SU-DHL-6 (cell line): ENCODE results near the gene RPTOR.

ENCODE experiments used
- H2AFZ ChIP-seq: fragments of 200-600 bp; sonication (generic); 2 replicates; pipeline ENCODE4 v1.6.1; 2014; ENCODE audit warnings: low read depth, mild to moderate bottlenecking, moderate library complexity, mixed read lengths, antibody characterized with exemption, low read length; ENCODE audit not compliant: severe bottlenecking
- H3F3A ChIP-seq: fragments of 200-600 bp; shearing (Covaris generic); 2 replicates; pipeline ENCODE4 v1.6.0; 2016; ENCODE audit warnings: antibody characterized with exemption, mild to moderate bottlenecking; ENCODE audit not compliant: insufficient read depth
- H3K27ac ChIP-seq: fragments of 200-600 bp; sonication (generic); 2 replicates; pipeline ENCODE4 v1.5.1; 2016; ENCODE audit warnings: low read depth, mild to moderate bottlenecking, low read length, moderate library complexity, mixed read lengths
- H3K27me3 ChIP-seq: fragments of 200-600 bp; sonication (generic), shearing (Covaris generic); 2 replicates; pipeline ENCODE4 v1.6.0; 2014; ENCODE audit warnings: mild to moderate bottlenecking, low read length
- H3K36me3 ChIP-seq: fragments of 200-600 bp; sonication (generic); 2 replicates; pipeline ENCODE4 v1.6.1; 2014; ENCODE audit warnings: mild to moderate bottlenecking, low read length, mixed read lengths
- H3K4me2 ChIP-seq: fragments of 300-600, 200-600 bp; shearing (Covaris generic), sonication (generic); 2 replicates; pipeline ENCODE4 v1.6.0; 2014; ENCODE audit warnings: low read length, low read depth, mild to moderate bottlenecking; ENCODE audit not compliant: poor library complexity, severe bottlenecking
- H3K4me3 ChIP-seq: fragments of 200-600 bp; sonication (generic); 2 replicates; pipeline ENCODE4 v1.5.1; 2014; ENCODE audit warnings: antibody characterized with exemption, low read length, mild to moderate bottlenecking, mixed read lengths; ENCODE audit not compliant: insufficient read depth, poor library complexity, severe bottlenecking
- H3K79me2 ChIP-seq: fragments of 200-600 bp; sonication (generic); 2 replicates; pipeline ENCODE4 v1.6.1; 2014; ENCODE audit warnings: mild to moderate bottlenecking, low read length, moderate library complexity; ENCODE audit not compliant: insufficient read depth
- H3K9ac ChIP-seq: fragments of 200-600 bp; sonication (generic); 2 replicates; pipeline ENCODE4 v1.7.0; 2014; ENCODE audit warnings: mild to moderate bottlenecking, low read length
- H3K9me2 ChIP-seq: fragments of 200-600 bp; sonication (generic); replicated peaks from 2 replicates; pipeline ENCODE4 v1.6.1; 2014; ENCODE audit warnings: low read length; ENCODE audit not compliant: insufficient read depth
- H3K9me3 ChIP-seq: fragments of 200-600 bp; sonication (generic); 2 replicates; pipeline ENCODE4 v1.6.1; 2014; ENCODE audit warnings: low read length, mixed read lengths; ENCODE audit not compliant: insufficient read depth
- H4K20me1 ChIP-seq: fragments of 200-600 bp; sonication (generic); 2 replicates; pipeline ENCODE4 v1.6.1; 2014; ENCODE audit warnings: low read depth, mild to moderate bottlenecking, antibody characterized with exemption, low read length, moderate library complexity, mixed read lengths
- EZH2phosphoT487 ChIP-seq: fragments of 200-600 bp; sonication (generic), shearing (Covaris generic); conservative IDR thresholded peaks from 2 replicates; pipeline ENCODE4 v1.6.1; 2018; ENCODE audit warnings: mild to moderate bottlenecking, antibody characterized with exemption, low read length, moderate library complexity, mixed read lengths
- TF ChIP-seq, protein P1 (sequence below): fragments of 200-600 bp; sonication (generic); IDR thresholded peaks from one replicate; pipeline ENCODE4 v1.5.1; 2017; ENCODE audit warnings: antibody characterized with exemption, mild to moderate bottlenecking, low read length, moderate library complexity; ENCODE audit not compliant: insufficient read depth, poor library complexity, severe bottlenecking

RPTOR gene

DNA sequence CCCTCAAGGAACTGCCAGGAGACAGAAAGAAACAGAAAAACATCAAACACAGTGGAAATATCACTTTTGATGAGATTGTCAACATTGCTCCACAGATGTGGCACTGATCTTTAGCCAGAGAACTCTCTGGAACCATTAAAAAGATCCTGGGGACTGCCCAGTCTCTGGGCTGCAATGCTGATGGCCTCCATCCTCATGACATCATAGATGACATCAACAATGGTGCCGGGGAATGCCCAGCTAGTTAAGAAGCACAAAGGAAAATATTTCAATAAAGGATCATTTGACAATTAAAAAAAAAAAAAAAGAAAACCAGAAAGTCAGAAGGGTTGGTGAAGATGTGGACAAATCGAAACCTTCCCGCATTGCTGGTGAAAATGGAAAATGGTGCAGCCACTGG, 432.1 kb downstream of the RPTOR start:
- Histone ChIP-seq H2AFZ (no peak overlapping the region), H3K79me2 (no peaks in the 10 kb centered on the region), H3K9me2 (no peaks in the 10 kb centered on the region)

DNA sequence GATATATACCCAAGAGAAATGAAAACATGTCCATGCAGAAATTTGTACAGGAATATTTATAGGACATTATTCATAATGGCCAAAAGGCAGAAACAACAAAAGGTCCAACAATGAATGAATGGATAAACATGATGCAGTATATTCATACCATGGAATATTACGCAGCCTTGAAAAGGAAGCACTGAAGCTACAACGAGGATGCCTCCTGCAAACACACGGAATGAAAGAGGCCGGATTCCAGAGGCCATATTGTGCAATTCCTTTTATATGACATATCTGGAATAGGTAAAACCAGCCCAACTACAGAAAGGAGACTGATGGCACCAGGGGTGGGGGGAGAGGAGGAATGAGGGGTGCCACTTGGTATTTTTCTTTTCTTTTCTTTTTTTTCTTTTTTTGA, 432.5 kb downstream of the RPTOR start:
- Histone ChIP-seq H4K20me1 (no peaks in the 10 kb centered on the region), H3K79me2 (no peaks in the 10 kb centered on the region), H3K9me2 (no peaks in the 10 kb centered on the region), H3K27ac (no peak overlapping the region), H3F3A (no peaks in the 10 kb centered on the region), H3K27me3 (no peaks in the 10 kb centered on the region), H3K4me2 (no peak overlapping the region), H3K9me3 (no peaks in the 10 kb centered on the region), H3K36me3 (no peaks in the 10 kb centered on the region), H3K4me3 (no peak overlapping the region), H2AFZ (no peak overlapping the region), H3K9ac (no peak overlapping the region)
- TF ChIP-seq, protein P1, sequence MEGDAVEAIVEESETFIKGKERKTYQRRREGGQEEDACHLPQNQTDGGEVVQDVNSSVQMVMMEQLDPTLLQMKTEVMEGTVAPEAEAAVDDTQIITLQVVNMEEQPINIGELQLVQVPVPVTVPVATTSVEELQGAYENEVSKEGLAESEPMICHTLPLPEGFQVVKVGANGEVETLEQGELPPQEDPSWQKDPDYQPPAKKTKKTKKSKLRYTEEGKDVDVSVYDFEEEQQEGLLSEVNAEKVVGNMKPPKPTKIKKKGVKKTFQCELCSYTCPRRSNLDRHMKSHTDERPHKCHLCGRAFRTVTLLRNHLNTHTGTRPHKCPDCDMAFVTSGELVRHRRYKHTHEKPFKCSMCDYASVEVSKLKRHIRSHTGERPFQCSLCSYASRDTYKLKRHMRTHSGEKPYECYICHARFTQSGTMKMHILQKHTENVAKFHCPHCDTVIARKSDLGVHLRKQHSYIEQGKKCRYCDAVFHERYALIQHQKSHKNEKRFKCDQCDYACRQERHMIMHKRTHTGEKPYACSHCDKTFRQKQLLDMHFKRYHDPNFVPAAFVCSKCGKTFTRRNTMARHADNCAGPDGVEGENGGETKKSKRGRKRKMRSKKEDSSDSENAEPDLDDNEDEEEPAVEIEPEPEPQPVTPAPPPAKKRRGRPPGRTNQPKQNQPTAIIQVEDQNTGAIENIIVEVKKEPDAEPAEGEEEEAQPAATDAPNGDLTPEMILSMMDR: no peak
- no peak for TF ChIP-seq EZH2phosphoT487

More for the DNA sequence above, 432.1 kb downstream of the RPTOR start:
- H3K27me3 ChIP-seq: no peaks in the 10 kb centered on the region
- no peaks in the 10 kb centered on the region for H3K36me3 ChIP-seq
- no peak overlapping the region for H3K4me2 ChIP-seq
- H3K9me3 ChIP-seq: no peaks in the 10 kb centered on the region
- H3K27ac ChIP-seq: no peak overlapping the region
- H3K4me3 ChIP-seq: no peak overlapping the region
- no peak overlapping the region for H3K9ac ChIP-seq
- H3F3A ChIP-seq: no peaks in the 10 kb centered on the region
- TF ChIP-seq, protein P1: no peak
- no peak for TF ChIP-seq EZH2phosphoT487
- H4K20me1 ChIP-seq: no peaks in the 10 kb centered on the region

DNA sequence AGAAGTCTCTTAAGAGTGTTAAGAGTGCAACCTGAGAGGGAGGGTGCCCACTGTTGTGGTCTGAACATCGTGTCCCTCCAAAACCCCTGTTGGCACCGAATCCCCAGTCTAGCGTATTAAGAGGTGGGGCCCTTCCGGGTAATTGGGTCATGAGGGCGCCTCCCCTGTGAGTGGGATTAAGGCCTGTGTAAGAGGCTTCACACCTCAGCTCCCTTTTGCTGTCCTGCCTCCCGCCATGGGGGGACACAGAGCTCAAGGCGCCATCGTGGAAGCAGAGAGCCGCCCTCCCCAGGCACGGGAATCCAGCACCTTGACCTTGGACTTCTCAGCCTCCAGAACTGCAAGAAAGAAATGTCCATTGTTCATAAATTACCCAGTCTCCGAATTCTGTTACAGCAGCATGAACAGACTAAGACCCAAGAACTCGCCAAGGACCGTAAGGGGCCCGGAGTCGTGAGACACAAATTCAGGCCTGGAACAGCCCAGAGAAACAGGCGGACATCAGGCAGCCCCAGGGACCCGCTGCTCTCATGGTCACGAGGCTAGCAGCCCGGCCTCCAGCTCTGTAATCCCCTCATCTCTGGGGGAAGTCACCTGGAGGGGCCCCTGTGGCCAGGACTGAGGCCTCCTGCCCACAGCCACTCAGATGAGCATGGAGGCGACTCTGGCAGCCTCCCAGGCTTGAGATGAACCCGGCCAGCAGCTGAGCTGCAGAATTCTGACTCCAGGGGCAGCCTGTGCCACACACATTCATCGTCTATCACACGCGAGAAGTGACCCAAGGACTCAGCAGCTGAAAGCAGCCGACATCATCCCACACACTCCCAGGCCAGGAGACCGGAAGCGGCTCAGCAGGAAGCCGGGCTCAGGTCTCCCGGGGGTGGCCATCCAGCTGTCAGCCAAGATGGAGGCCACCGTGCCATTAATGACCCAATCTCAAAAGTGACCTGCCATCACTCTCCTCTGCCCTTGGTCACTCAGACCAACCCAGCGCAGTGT, 434.2 kb downstream of the RPTOR start:
- Histone ChIP-seq H3K4me2 (no peak overlapping the region), H3K9me3 (no peaks in the 10 kb centered on the region), H2AFZ (no peak overlapping the region), H3K27me3 (no peaks in the 10 kb centered on the region), H3F3A (no peaks in the 10 kb centered on the region), H3K4me3 (no peak overlapping the region), H3K36me3 (no peaks in the 10 kb centered on the region), H4K20me1 (no peaks in the 10 kb centered on the region), H3K79me2 (no peaks in the 10 kb centered on the region), H3K9ac (no peak overlapping the region), H3K9me2 (no peaks in the 10 kb centered on the region), H3K27ac (no peak overlapping the region)
- TF ChIP-seq, protein P1: no peak
- TF ChIP-seq EZH2phosphoT487: no peak
